ENCODE results near the gene TAS1R2. TPM values are rescaled to one million over a fixed set of nuclear protein-coding genes. Genes with fewer than 3 reads are reported as not detected.

The TAS1R2 gene
- total and polyA plus RNA-seq, 9 of the 15 experiments (the other 6 are each of a cell fraction or from before 2014, with no cell fraction given), result not detected

DNA sequence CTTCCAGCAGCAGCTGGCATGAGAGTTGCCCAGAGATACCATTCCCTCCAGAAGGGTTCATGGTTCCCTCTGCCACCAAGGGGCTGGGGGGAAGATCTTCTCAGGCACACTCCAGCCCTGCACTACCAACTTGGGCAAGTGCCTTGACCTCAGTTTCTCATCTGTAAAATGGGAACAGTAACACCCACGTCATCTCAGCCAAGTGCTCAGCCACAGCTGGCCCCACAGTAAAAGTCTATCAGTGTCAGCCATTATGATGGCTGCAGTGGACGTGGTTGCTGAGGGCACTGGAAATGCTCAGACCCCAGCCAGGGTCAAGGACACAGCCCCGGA, 16.3 kb upstream of the TAS1R2 start (continued):
- TF ChIP-seq, protein P1, sequence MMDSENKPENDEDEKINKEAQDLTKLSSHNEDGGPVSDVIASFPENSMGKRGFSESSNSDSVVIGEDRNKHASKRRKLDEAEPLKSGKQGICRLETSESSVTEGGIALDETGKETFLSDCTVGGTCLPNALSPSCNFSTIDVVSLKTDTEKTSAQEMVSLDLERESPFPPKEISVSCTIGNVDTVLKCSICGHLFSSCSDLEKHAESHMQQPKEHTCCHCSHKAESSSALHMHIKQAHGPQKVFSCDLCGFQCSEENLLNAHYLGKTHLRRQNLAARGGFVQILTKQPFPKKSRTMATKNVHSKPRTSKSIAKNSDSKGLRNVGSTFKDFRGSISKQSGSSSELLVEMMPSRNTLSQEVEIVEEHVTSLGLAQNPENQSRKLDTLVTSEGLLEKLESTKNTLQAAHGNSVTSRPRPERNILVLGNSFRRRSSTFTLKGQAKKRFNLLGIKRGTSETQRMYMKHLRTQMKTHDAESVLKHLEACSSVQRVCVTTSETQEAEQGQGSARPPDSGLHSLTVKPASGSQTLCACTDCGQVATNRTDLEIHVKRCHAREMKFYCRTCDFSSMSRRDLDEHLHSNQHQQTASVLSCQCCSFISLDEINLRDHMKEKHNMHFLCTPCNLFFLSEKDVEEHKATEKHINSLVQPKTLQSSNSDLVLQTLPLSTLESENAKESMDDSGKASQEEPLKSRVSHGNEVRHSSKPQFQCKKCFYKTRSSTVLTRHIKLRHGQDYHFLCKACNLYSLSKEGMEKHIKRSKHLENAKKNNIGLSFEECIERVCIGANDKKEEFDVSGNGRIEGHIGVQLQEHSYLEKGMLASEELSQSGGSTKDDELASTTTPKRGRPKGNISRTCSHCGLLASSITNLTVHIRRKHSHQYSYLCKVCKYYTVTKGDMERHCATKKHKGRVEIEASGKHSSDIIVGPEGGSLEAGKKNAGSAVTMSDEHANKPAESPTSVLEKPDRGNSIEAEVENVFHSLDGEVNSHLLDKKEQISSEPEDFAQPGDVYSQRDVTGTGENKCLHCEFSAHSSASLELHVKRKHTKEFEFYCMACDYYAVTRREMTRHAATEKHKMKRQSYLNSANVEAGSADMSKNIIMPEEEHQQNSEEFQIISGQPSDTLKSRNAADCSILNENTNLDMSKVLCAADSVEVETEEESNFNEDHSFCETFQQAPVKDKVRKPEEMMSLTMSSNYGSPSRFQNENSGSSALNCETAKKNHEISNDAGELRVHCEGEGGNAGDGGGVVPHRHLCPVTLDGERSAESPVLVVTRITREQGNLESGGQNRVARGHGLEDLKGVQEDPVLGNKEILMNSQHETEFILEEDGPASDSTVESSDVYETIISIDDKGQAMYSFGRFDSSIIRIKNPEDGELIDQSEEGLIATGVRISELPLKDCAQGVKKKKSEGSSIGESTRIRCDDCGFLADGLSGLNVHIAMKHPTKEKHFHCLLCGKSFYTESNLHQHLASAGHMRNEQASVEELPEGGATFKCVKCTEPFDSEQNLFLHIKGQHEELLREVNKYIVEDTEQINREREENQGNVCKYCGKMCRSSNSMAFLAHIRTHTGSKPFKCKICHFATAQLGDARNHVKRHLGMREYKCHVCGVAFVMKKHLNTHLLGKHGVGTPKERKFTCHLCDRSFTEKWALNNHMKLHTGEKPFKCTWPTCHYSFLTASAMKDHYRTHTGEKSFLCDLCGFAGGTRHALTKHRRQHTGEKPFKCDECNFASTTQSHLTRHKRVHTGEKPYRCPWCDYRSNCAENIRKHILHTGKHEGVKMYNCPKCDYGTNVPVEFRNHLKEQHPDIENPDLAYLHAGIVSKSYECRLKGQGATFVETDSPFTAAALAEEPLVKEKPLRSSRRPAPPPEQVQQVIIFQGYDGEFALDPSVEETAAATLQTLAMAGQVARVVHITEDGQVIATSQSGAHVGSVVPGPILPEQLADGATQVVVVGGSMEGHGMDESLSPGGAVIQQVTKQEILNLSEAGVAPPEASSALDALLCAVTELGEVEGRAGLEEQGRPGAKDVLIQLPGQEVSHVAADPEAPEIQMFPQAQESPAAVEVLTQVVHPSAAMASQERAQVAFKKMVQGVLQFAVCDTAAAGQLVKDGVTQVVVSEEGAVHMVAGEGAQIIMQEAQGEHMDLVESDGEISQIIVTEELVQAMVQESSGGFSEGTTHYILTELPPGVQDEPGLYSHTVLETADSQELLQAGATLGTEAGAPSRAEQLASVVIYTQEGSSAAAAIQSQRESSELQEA (IDR thresholded peaks at IDR 0.05; ENCODE audit: low read depth), result no peak
- TF ChIP-seq KDM1A (IDR thresholded peaks at IDR 0.05) (peak in 1 of 2 experiments; percentile 55; a peak in 1 of 4 replicates), BCOR (IDR thresholded peaks at IDR 0.05) (peak; percentile 55), KHSRP (IDR thresholded peaks at IDR 0.05) (no peak), NEUROD1 (IDR thresholded peaks at IDR 0.05; ENCODE audit: borderline replicate concordance, low read depth, low read length, partially characterized antibody) (no peak)
- TF ChIP-seq, protein P2, sequence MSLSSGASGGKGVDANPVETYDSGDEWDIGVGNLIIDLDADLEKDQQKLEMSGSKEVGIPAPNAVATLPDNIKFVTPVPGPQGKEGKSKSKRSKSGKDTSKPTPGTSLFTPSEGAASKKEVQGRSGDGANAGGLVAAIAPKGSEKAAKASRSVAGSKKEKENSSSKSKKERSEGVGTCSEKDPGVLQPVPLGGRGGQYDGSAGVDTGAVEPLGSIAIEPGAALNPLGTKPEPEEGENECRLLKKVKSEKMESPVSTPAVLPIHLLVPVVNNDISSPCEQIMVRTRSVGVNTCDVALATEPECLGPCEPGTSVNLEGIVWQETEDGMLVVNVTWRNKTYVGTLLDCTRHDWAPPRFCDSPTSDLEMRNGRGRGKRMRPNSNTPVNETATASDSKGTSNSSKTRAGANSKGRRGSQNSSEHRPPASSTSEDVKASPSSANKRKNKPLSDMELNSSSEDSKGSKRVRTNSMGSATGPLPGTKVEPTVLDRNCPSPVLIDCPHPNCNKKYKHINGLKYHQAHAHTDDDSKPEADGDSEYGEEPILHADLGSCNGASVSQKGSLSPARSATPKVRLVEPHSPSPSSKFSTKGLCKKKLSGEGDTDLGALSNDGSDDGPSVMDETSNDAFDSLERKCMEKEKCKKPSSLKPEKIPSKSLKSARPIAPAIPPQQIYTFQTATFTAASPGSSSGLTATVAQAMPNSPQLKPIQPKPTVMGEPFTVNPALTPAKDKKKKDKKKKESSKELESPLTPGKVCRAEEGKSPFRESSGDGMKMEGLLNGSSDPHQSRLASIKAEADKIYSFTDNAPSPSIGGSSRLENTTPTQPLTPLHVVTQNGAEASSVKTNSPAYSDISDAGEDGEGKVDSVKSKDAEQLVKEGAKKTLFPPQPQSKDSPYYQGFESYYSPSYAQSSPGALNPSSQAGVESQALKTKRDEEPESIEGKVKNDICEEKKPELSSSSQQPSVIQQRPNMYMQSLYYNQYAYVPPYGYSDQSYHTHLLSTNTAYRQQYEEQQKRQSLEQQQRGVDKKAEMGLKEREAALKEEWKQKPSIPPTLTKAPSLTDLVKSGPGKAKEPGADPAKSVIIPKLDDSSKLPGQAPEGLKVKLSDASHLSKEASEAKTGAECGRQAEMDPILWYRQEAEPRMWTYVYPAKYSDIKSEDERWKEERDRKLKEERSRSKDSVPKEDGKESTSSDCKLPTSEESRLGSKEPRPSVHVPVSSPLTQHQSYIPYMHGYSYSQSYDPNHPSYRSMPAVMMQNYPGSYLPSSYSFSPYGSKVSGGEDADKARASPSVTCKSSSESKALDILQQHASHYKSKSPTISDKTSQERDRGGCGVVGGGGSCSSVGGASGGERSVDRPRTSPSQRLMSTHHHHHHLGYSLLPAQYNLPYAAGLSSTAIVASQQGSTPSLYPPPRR (CRISPR knock-in tag; IDR thresholded peaks at IDR 0.05; ENCODE audit: borderline replicate concordance), result no peak
